Endothelial cell of umbilical vein (primary cell): ENCODE results near the gene GIMAP7. TPM values are rescaled to one million over a fixed set of nuclear protein-coding genes. Genes with fewer than 3 reads are reported as not detected.

ENCODE experiments used
- BruUV-seq: library from RNA; stranded (reverse); fragments of 400-500 nt; replicated peaks from 2 replicates; lab custom pipeline; 2021; lab: Mats Ljungman, UMichigan
- CTCF ChIA-PET: fragments of 300-600, 350-600 bp; sonication (Branson Sonifier 250); formaldehyde crosslinking; loops from one replicate; lab custom pipeline; 2021; ENCODE audit warnings: antibody characterized with exemption, inconsistent platforms; lab: Charles Lee
- POLR2A ChIA-PET: fragments of 300-600, 350-600 bp; sonication (Branson Sonifier 250); formaldehyde crosslinking; loops from one replicate; lab custom pipeline; 2021; ENCODE audit warnings: antibody characterized with exemption, inconsistent platforms; lab: Charles Lee
- DNase-seq: peaks from one replicate; pipeline ENCODE4 v3.0.0-alpha.2; 2011; ENCODE audit warnings: low read depth, low spot score
- FAIRE-seq: peaks from 2 replicates; lab custom pipeline; 2011; peaks lifted over from hg19 to GRCh38; lab: Jason Lieb, UNC
- H2AFZ ChIP-seq: 2 replicates; pipeline ENCODE4 v1.6.0; 2012; ENCODE audit warnings: low read depth, low read length, control low read depth, inconsistent platforms
- H3K27ac ChIP-seq: 2 replicates; pipeline ENCODE4 v1.5.1; 2011; ENCODE audit warnings: low read depth, mild to moderate bottlenecking, control low read depth, low read length, moderate library complexity; ENCODE audit not compliant: insufficient read depth
- H3K27me3 ChIP-seq, 2 experiments: 2 replicates each; pipeline versions ENCODE4 v1.6.0 to v1.6.1; 2011; ENCODE audit warnings: low read length in 2 of 2, mixed read lengths in 1 of 2; ENCODE audit not compliant: control insufficient read depth in 2 of 2, insufficient read depth in 2 of 2
- H3K36me3 ChIP-seq, 2 experiments: 2 replicates in 1 of 2; 3 replicates in 1 of 2; pipeline ENCODE4 v1.5.1; 2011; ENCODE audit warnings: low read length in 2 of 2, mild to moderate bottlenecking in 1 of 2, moderate library complexity in 1 of 2; ENCODE audit not compliant: control insufficient read depth in 2 of 2, insufficient read depth in 2 of 2; ENCODE audit errors: extremely low read depth in 1 of 2
- H3K4me1 ChIP-seq: 3 replicates; pipeline ENCODE4 v1.5.1; 2011; ENCODE audit warnings: mild to moderate bottlenecking, low read length; ENCODE audit not compliant: control insufficient read depth, insufficient read depth; ENCODE audit errors: extremely low read depth
- H3K4me2 ChIP-seq: 2 replicates; pipeline ENCODE4 v1.6.1; 2011; ENCODE audit warnings: low read length, control low read depth, mixed read lengths; ENCODE audit not compliant: insufficient read depth
- H3K4me3 ChIP-seq, 3 experiments: fragments of 200-600 bp in 1 of 3; sonication (generic), shearing (Covaris generic) in 1 of 3; replicated peaks in 1 of 3; 2 replicates each; pipeline ENCODE4 v1.5.1; 2011 to 2016; ENCODE audit warnings: control low read depth in 3 of 3, low read length in 3 of 3, mild to moderate bottlenecking in 2 of 3, inconsistent platforms in 1 of 3, low read depth in 1 of 3, moderate library complexity in 1 of 3; ENCODE audit not compliant: insufficient read depth in 1 of 3
- H3K79me2 ChIP-seq: 2 replicates; pipeline ENCODE4 v1.6.0; 2012; ENCODE audit warnings: low read length, inconsistent platforms; ENCODE audit not compliant: control insufficient read depth, insufficient read depth
- H3K9ac ChIP-seq: replicated peaks from 2 replicates; pipeline ENCODE3; 2011; ENCODE audit warnings: low read length, control low read depth; ENCODE audit not compliant: insufficient read depth; ENCODE audit errors: extremely low read depth
- H3K9me1 ChIP-seq: replicated peaks from 3 replicates; pipeline ENCODE4 v1.6.0; 2011; ENCODE audit warnings: mild to moderate bottlenecking, low read length; ENCODE audit not compliant: control insufficient read depth, insufficient read depth; ENCODE audit errors: extremely low read depth
- H3K9me3 ChIP-seq: replicated peaks from 2 replicates; pipeline ENCODE4 v1.5.1; 2012; ENCODE audit warnings: low read length, inconsistent platforms; ENCODE audit not compliant: control insufficient read depth, insufficient read depth
- H4K20me1 ChIP-seq: replicated peaks from 2 replicates; pipeline ENCODE3; 2011; ENCODE audit warnings: mild to moderate bottlenecking, low read length; ENCODE audit not compliant: control insufficient read depth, insufficient read depth; ENCODE audit errors: extremely low read depth
- EZH2 ChIP-seq: IDR thresholded peaks from 2 replicates; pipeline ENCODE4 v1.6.1; 2012; ENCODE audit warnings: borderline replicate concordance, low read depth, mild to moderate bottlenecking, moderate library complexity, low read length, inconsistent platforms; ENCODE audit not compliant: severe bottlenecking
- FOS ChIP-seq: IDR thresholded peaks from 2 replicates; pipeline ENCODE4 v1.6.1; 2011; ENCODE audit warnings: mild to moderate bottlenecking, low read length, moderate library complexity, borderline replicate concordance; ENCODE audit not compliant: insufficient read depth
- GATA2 ChIP-seq: IDR thresholded peaks from 2 replicates; pipeline ENCODE4 v1.7.0; 2011; ENCODE audit warnings: low read depth, mild to moderate bottlenecking, moderate library complexity, mixed read lengths, low read length; ENCODE audit not compliant: insufficient read length, insufficient read depth
- JUN ChIP-seq: IDR thresholded peaks from 2 replicates; pipeline ENCODE4 v1.6.1; 2011; ENCODE audit warnings: borderline replicate concordance, low read depth; ENCODE audit not compliant: insufficient read length, insufficient read depth
- MYC ChIP-seq: IDR thresholded peaks from one replicate; pipeline ENCODE4 v1.6.1; 2011; ENCODE audit warnings: mild to moderate bottlenecking, low read depth, low read length
- POLR2A ChIP-seq: IDR thresholded peaks from 2 replicates; pipeline ENCODE4 v1.6.1; 2012; ENCODE audit warnings: low read depth, mild to moderate bottlenecking, control low read depth, low read length
- POLR2AphosphoS5 ChIP-seq: IDR thresholded peaks from 2 replicates; pipeline ENCODE4 v1.6.1; 2012; ENCODE audit warnings: low read depth, mild to moderate bottlenecking, control low read depth, low read length, moderate library complexity; ENCODE audit not compliant: insufficient read depth
- dilution Hi-C: fragments of 300-500 bp; cut with MboI; formaldehyde crosslinking; loops from one replicate; pipeline ENCODE4 v1.15.0; 2019; ENCODE audit warnings: low sequenced_read_pairs; ENCODE audit not compliant: extremely low pct_ligation_motif_present
- intact Hi-C: fragments of 100-400 bp; cut with micrococcal nuclease; formaldehyde crosslinking; loops from one replicate; pipeline ENCODE4 v1.10.0; 2022
- polyA plus RNA-seq, 4 experiments: library from polyadenylated mRNA; depleted of rRNA in 3 of 4; stranded (reverse) in 3 of 4; unstranded in 1 of 4; fragments of >200 nt; gene quantifications; 2 replicates each; pipeline versions ENCODE4 v1.2.1 to v1.2.3, GENCODE V29; 2011 to 2012; ENCODE audit warnings: missing spikeins in 1 of 4
- total RNA-seq: library from RNA; stranded (reverse); gene quantifications from 2 replicates; pipeline ENCODE4 v1.2.3, GENCODE V29; 2021
- TF ChIP-seq, protein P1 (sequence below), 2 donors: IDR thresholded peaks; 1 replicate in 1 of 2; 2 replicates in 1 of 2; pipeline ENCODE4 v1.5.1; 2011; ENCODE audit warnings: low read length in 2 of 2, mild to moderate bottlenecking in 2 of 2, moderate library complexity in 2 of 2, control low read depth in 1 of 2, inconsistent platforms in 1 of 2, low read depth in 1 of 2; ENCODE audit not compliant: insufficient read depth in 1 of 2; ENCODE audit errors: extremely low read depth in 1 of 2
- TF ChIP-seq, protein P2 (sequence below): IDR thresholded peaks from 2 replicates; pipeline ENCODE4 v1.6.1; 2011; ENCODE audit not compliant: insufficient read depth, insufficient read length

Gene GIMAP7
- total and polyA plus RNA-seq, 2 donors (not counting 3 experiments of a cell fraction or from before 2014, with no cell fraction given), result 42.4 to 43.4 TPM

DNA sequence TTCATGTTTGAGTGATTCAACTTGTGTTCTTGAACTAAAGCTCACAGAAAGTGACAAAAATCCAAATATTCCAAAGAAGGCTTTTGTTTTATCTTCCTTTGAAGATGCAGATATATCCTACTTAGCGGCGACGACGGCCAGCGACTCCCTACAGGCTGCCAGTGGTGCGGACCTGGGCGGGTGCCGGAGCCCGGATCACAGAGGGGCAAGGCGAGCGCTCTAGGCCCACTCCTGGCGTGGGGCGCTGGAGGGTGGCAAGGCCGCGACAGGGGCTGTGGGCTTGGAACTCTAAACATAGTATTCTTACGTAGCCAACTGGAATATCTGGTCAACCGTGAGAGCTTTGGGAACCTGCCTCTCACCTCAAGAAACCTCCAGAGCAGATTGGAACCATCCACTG is 914 bp upstream of the GIMAP7 start:
- peaks cover 43% of the 10 kb centered on the region for H3K79me2 ChIP-seq
- POLR2A ChIA-PET, result interaction anchor here (1.3 kb wide), 1 partner anchor 11 kb away, joined by 3 read pairs; no protein-coding TSS in a partner anchor
- no peak overlapping the region for H3K9ac ChIP-seq
- no peaks in the 10 kb centered on the region for H3K27me3 ChIP-seq
- peaks cover 21% of the 10 kb centered on the region for H3K4me1 ChIP-seq
- dilution Hi-C loops, result no loop called here
- no peak for TF ChIP-seq EZH2
- TF ChIP-seq POLR2AphosphoS5, result no peak
- no peak for TF ChIP-seq GATA2
- TF ChIP-seq POLR2A, result no peak
- TF ChIP-seq, protein P1, sequence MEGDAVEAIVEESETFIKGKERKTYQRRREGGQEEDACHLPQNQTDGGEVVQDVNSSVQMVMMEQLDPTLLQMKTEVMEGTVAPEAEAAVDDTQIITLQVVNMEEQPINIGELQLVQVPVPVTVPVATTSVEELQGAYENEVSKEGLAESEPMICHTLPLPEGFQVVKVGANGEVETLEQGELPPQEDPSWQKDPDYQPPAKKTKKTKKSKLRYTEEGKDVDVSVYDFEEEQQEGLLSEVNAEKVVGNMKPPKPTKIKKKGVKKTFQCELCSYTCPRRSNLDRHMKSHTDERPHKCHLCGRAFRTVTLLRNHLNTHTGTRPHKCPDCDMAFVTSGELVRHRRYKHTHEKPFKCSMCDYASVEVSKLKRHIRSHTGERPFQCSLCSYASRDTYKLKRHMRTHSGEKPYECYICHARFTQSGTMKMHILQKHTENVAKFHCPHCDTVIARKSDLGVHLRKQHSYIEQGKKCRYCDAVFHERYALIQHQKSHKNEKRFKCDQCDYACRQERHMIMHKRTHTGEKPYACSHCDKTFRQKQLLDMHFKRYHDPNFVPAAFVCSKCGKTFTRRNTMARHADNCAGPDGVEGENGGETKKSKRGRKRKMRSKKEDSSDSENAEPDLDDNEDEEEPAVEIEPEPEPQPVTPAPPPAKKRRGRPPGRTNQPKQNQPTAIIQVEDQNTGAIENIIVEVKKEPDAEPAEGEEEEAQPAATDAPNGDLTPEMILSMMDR (IDR thresholded peaks at IDR 0.05; ENCODE audit: extremely low read depth in 1 of 2, insufficient read depth in 1 of 2, low read depth in 1 of 2, low read length in 2 of 2), result no peak
- no peak for TF ChIP-seq FOS
- TF ChIP-seq MYC, result no peak
- no peak for TF ChIP-seq JUN
- TF ChIP-seq, protein P2, sequence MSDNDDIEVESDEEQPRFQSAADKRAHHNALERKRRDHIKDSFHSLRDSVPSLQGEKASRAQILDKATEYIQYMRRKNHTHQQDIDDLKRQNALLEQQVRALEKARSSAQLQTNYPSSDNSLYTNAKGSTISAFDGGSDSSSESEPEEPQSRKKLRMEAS, result no peak
- no peaks in the 10 kb centered on the region for H3K9me3 ChIP-seq
- H3K4me3 ChIP-seq, result no peak overlapping the region
- peak overlapping the region; percentile 78 for H2AFZ ChIP-seq
- CTCF ChIA-PET, result no interaction called here
- H4K20me1 ChIP-seq, result no peaks in the 10 kb centered on the region
- no TSS peak for BruUV-seq
- no peak for FAIRE-seq
- H3K27ac ChIP-seq, result no peak overlapping the region
- no peak for DNase-seq
- H3K9me1 ChIP-seq, result no peaks in the 10 kb centered on the region
- intact Hi-C loops, result loop anchor here (2.0 kb wide), 2 partner anchors 117 to 203 kb away; partner anchors contain the start of gene GIMAP1
- no peaks in the 10 kb centered on the region for H3K36me3 ChIP-seq
- H3K4me2 ChIP-seq, result no peak overlapping the region
